AG10803 (cell line): ENCODE measurements around the gene F11R.
"Not testable (repeated sequence)": the region's sequence is repeated elsewhere in the genome, so short reads cannot be mapped to it uniquely, and the experiment has no call there.

Experiments
- DNase-seq: peaks from one replicate; pipeline ENCODE4 v3.0.0; 2010; ENCODE audit warnings: low read depth
- H3K4me3 ChIP-seq: 2 replicates; pipeline ENCODE4 v1.5.1; 2011; ENCODE audit warnings: mild to moderate bottlenecking, low read length, control low read depth
- CTCF ChIP-seq: conservative IDR thresholded peaks from 2 replicates; pipeline ENCODE4 v1.5.1; 2011; ENCODE audit warnings: mild to moderate bottlenecking, low read length, control low read depth, inconsistent platforms

The F11R gene

GRCh38 chr1:161020509-161021164 lies at the start of gene F11R:
F11R (minus strand) TSS chr1:161021152; CDS start chr1:161021073, 79 bp downstream.
- 0 out of 2 replicates have a peak, but pooled peaks have one; percentile 1 for TF ChIP-seq CTCF
- DNase-seq = no peak
- peak within 1 kb of the TSS; percentile 62 for H3K4me3 ChIP-seq

DNA sequence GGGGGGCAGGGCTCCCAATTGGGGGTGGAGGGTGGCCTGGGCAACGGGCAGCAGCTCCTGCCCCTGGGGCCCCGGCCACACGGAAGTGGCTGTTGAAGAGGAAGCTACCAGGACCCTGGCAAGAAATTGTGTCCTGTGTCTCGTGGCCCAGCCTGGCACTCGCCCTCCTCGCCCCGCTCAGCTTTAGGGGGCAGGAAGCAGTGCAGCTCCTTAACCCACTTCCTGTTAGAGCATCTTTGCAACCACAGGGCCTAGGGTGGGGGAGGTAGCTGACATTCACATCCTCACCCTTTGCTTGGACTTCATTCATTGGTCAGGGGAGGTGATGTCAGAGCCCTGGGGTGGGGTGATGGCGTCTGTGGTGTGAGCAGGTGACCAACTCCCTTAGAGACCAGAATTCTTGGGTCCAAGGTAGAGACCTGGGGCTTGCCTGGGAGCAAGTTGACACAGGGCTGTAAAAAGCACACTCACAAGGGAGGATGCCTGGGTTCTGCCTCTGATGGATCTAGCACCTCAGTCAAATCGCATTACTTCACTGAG lies 48.8 kb upstream of the F11R start, which contains the start of gene ARHGAP30:
Gene ARHGAP30 (minus strand): TSS at position 161 of the 540 bp plus-strand sequence. CDS start 267 bp downstream, outside the sequence.
- H3K4me3 ChIP-seq = no peak within 1 kb of the TSS
- DNase-seq = no peak
- no peak for TF ChIP-seq CTCF

GRCh38 chr1:161069241-161069640 lies 48.3 kb upstream of the F11R start:
- DNase-seq = no peak
- H3K4me3 ChIP-seq = no peak overlapping the region
- no peak for TF ChIP-seq CTCF

GRCh38 chr1:161068306-161069234 lies 47.6 kb upstream of the F11R start:
- H3K4me3 ChIP-seq = no peak overlapping the region
- no peak for DNase-seq
- no peak for TF ChIP-seq CTCF

- DNase-seq = no peak
- TF ChIP-seq CTCF = no peak
- no peak overlapping the region for H3K4me3 ChIP-seq
These were observed 45.7 kb upstream of the F11R start for GRCh38 chr1:161066694-161067093.

GRCh38 chr1:161065681-161066080 lies 44.7 kb upstream of the F11R start:
- not testable (repeated sequence) for H3K4me3 ChIP-seq, DNase-seq

GRCh38 chr1:161063936-161064335 lies 43.0 kb upstream of the F11R start:
- DNase-seq, H3K4me3 ChIP-seq: not testable (repeated sequence)
